ENCODE data around the gene SYAP1.

- no peak for TF ChIP-seq POLR2A (IDR thresholded peaks at IDR 0.05; ENCODE audit: low read depth, low read length)
- TF ChIP-seq TAF1 (IDR thresholded peaks at IDR 0.05; ENCODE audit: borderline replicate concordance, low read depth, low read length) = no peak
- no peak for TF ChIP-seq POLR2AphosphoS5 (IDR thresholded peaks at IDR 0.05; ENCODE audit: low read depth, low read length)
Measured at GRCh38 chrX:16699389-16699788, 20.0 kb upstream of the SYAP1 start.
